HFFc6 (cell line): ENCODE measurements around the gene WBP2NL. TPM values are rescaled to one million over a fixed set of nuclear protein-coding genes. Genes with fewer than 3 reads are reported as not detected.
"Not testable (repeated sequence)": the region's sequence is repeated elsewhere in the genome, so short reads cannot be mapped to it uniquely, and the experiment has no call there.

ENCODE experiments used
- DNase-seq: peaks from one replicate; pipeline ENCODE4 v3.0.0-alpha.2; 2018
- H3K27ac Mint-ChIP-seq: 2 replicates; pipeline ENCODE4 v1.8.0; 2020; ENCODE audit warnings: mild to moderate bottlenecking, mixed read lengths
- H3K27me3 Mint-ChIP-seq: 2 replicates; pipeline ENCODE4 v1.8.0; 2021; ENCODE audit warnings: mild to moderate bottlenecking, moderate library complexity, mixed read lengths; ENCODE audit not compliant: insufficient read depth
- H3K36me3 Mint-ChIP-seq: 2 replicates; pipeline ENCODE4 v1.8.0; 2021; ENCODE audit warnings: low read depth, mixed read lengths
- H3K4me1 Mint-ChIP-seq: 2 replicates; pipeline ENCODE4 v1.8.0; 2020; ENCODE audit warnings: low read depth, mixed read lengths
- H3K4me3 Mint-ChIP-seq: 2 replicates; pipeline ENCODE4 v1.8.0; 2020; ENCODE audit warnings: mild to moderate bottlenecking, moderate library complexity, mixed read lengths
- H3K9me3 Mint-ChIP-seq: 2 replicates; pipeline ENCODE4 v1.8.0; 2020; ENCODE audit warnings: mild to moderate bottlenecking, mixed read lengths
- CTCF ChIP-seq: fragments of 200-600 bp; sonication (generic); IDR thresholded peaks from 2 replicates; pipeline ENCODE4 v1.5.0; 2021; ENCODE audit warnings: antibody characterized with exemption, mild to moderate bottlenecking
- total RNA-seq, 6 experiments: library from RNA; stranded (reverse); fragmentation: NEBNext Ultra II Directional; extraction: Animal tissue kit (Norgen Biotek cat#: 25700); gene quantifications; 2 replicates in 1 of 6; 3 replicates in 5 of 6; pipeline ENCODE4 v1.2.3, GENCODE V29; 2021

WBP2NL gene
- total RNA-seq, 6 experiments from 2014 or later, result not detected

GRCh38 chr22:42069801-42070516, 71.4 kb downstream of the WBP2NL start:
- peak overlapping the region; percentile 93 for H3K4me3 Mint-ChIP-seq
- no peaks in the 10 kb centered on the region for H3K9me3 Mint-ChIP-seq
- peaks cover 2% of the 10 kb centered on the region; the same call in 1 of the 2 replicates for H3K36me3 Mint-ChIP-seq
- H3K27me3 Mint-ChIP-seq, result peaks cover 2% of the 10 kb centered on the region
- H3K27ac Mint-ChIP-seq, result peak overlapping the region; percentile 93
- DNase-seq, result no peak
- peaks cover 32% of the 10 kb centered on the region for H3K4me1 Mint-ChIP-seq
- no peak for TF ChIP-seq CTCF

- peak; percentile 93 for DNase-seq
- peaks cover 40% of the 10 kb centered on the region for H3K4me1 Mint-ChIP-seq
- no peak for TF ChIP-seq CTCF
- peak within 1 kb of the TSS; percentile 93 for H3K27ac Mint-ChIP-seq
- H3K27me3 Mint-ChIP-seq, result peaks cover 2% of the 10 kb centered on the region
- H3K9me3 Mint-ChIP-seq, result no peaks in the 10 kb centered on the region
- peaks cover 8% of the 10 kb centered on the region for H3K36me3 Mint-ChIP-seq
- peak within 1 kb of the TSS; percentile 93 for H3K4me3 Mint-ChIP-seq
Measured at GRCh38 chr22:42070517-42071422, 72.2 kb downstream of the WBP2NL start, which contains the start of gene NAGA. Gene NAGA, minus strand, starts transcription at chr22:42070812. Its CDS starts 515 bp downstream, at chr22:42070297.

GRCh38 chr22:42071508-42071907, 72.9 kb downstream of the WBP2NL start:
- H3K27ac Mint-ChIP-seq, result peak overlapping the region; percentile 93
- not testable (repeated sequence) for H3K27me3 Mint-ChIP-seq, DNase-seq, H3K9me3 Mint-ChIP-seq
- H3K36me3 Mint-ChIP-seq, result peaks cover 10% of the 10 kb centered on the region
- peak overlapping the region; percentile 93 for H3K4me3 Mint-ChIP-seq
- H3K4me1 Mint-ChIP-seq, result peaks cover 42% of the 10 kb centered on the region

GRCh38 chr22:42072606-42073330, 74.2 kb downstream of the WBP2NL start:
- Mint-ChIP-seq H3K4me3 (peak overlapping the region; percentile 76; the same call in 1 of the 2 replicates), H3K27me3 (peaks cover 2% of the 10 kb centered on the region), H3K4me1 (peaks cover 42% of the 10 kb centered on the region), H3K27ac (peak overlapping the region; percentile 78), H3K36me3 (peaks cover 10% of the 10 kb centered on the region), H3K9me3 (no peaks in the 10 kb centered on the region)
- TF ChIP-seq CTCF, result peak; percentile 44
- DNase-seq, result no peak

GRCh38 chr22:42073621-42074041, 75.0 kb downstream of the WBP2NL start:
- TF ChIP-seq CTCF, result no peak
- H3K9me3 Mint-ChIP-seq, result no peaks in the 10 kb centered on the region
- DNase-seq, result no peak
- H3K27ac Mint-ChIP-seq, result peak overlapping the region; percentile 78
- H3K4me3 Mint-ChIP-seq, result peak overlapping the region; percentile 76
- peaks cover 2% of the 10 kb centered on the region for H3K27me3 Mint-ChIP-seq
- H3K36me3 Mint-ChIP-seq, result peaks cover 10% of the 10 kb centered on the region
- peaks cover 43% of the 10 kb centered on the region for H3K4me1 Mint-ChIP-seq
